HG02938 (cell line): ENCODE data around the gene LRP1.

Source experiments
- ATAC-seq: cut with Tn5 transposase; IDR thresholded peaks from one replicate; pipeline ENCODE4 v1.9.1; 2021; ENCODE audit warnings: mild to moderate bottlenecking, moderate library complexity; ENCODE audit not compliant: unreplicated experiment

The LRP1 gene

DNA sequence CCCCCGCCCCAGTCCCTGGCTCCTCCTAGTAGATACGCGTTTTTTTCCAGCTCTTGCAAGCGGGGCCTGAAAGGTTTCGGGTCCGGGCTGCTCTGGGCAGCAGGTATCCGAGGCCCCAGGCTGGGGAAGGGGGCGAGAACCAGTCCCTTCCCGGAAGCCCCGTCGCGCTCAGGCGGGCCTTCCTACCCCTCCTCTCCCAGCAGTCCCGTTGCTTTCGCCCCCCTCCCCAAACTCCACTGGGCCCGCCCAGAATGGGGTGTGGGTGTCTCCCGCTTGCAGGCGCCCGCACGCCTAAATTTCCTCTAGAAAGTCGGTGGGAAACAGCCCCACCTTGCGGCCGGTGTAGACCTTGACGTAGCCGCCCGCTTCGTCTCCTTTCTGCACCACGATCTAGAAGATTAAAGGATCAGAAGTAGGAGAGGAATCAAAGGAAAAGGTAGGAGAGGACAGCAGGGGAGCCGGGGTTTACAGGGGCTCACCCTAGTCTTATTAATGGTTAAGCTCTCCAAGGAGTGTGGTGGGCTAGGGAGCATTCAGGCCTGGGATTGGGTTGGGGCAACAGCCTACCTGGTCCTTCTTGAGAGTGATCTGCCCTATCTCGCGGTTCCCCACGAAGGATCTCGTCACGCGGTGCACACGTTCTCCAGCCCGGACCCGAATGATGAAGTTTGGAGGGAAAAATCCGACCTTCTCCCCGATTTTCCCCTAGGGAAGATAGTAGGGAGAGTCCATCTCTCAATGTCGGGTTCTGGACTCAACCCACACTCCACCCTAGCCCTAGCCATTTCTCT is 115.4 kb downstream of the LRP1 start:
- ATAC-seq = no peak

DNA sequence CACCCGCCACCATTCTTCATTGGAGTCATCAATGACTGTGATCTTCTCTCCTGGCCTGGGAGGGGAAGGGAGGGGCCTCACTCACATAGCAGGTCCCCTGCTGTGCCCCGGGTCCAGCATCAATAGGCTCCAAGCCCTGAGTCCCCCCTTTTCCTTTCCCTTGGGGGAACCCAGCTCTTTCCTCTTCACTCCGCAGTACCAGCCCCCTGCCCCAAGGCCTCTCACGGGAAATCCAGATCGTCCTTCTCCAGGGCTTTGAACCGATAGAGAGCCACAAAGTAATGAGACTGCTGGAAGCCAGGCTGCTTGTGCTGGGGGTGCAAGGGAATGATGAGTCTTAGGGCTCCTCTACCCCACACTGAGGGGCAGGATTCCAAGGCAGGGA is 116.0 kb downstream of the LRP1 start:
- no peak for ATAC-seq

DNA sequence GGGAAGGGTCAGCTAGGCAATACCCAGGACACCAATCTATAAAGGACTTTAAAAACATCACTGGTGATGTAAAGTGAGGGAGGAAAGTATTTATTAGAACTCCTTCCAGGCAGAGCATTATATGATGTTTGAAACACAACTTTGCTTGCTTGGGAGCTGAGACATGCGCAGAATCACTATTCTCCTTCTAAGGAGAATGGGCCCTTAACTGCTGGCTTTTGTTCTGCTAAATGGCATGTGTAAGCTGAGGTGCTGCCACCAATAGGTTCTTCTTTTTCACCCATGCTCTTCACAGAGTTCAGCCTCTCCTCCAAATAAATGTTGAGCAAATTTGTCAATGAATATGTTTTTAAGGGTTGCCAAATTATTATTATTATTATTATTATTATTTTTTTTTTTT is 118.8 kb downstream of the LRP1 start:
- no peak for ATAC-seq

DNA sequence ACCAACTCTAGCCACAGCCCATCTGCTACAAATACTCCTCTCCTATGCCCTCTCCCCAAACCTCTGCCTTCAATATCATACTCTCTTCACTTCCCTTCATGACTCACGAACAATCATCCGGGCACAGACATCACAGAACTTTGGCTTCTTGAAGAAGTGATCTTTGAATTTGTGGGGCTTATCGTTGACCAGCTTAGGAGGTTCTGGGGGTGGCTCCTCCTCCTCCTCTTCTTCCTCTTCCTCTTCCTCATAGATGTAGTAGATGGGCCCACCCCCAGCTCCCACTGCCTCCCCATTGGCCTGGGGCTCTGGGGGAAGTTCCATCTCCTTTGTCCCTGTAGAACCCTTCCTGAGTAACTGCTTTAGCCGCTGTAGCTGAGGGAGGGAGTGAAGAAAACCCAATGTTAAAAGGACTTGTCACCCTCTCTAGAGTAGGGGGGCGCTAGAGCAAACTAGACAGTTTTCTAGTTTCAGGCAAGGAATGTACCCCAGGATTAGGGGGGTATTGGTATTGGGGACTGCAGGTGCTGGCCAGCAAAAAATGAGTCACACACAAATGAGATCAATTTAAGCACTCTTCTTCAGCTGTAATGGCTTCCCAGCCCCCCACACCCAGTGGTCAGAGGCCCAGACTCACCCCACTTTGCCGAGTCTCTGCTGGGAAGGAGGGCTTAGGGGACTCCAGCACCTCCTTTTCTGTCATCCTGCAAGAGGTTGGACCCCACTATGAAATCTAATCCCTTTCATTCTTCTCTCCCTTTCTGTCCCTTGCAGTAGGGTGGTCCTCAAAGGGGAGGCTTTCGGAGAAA is 120.9 kb downstream of the LRP1 start:
- ATAC-seq = no peak

DNA sequence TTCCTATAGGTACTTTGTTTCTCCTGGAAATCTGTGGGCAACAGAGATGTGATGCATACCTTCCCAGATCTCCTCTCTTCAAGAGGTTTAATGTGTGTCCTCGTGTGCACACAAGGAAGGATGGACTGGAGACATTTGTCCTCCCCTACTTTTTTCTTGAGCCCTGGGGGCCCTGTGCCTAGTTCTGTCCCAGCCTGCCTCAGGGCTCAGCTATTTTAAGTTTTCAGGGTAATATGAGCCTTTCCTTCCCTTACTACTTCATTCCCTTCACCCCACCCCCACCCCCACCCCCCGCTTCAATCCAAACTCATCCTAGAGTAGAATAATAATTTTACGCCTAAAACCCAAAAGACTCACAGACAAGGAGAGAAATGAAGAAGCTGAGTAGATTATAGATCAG is 122.3 kb downstream of the LRP1 start:
- ATAC-seq = no peak

DNA sequence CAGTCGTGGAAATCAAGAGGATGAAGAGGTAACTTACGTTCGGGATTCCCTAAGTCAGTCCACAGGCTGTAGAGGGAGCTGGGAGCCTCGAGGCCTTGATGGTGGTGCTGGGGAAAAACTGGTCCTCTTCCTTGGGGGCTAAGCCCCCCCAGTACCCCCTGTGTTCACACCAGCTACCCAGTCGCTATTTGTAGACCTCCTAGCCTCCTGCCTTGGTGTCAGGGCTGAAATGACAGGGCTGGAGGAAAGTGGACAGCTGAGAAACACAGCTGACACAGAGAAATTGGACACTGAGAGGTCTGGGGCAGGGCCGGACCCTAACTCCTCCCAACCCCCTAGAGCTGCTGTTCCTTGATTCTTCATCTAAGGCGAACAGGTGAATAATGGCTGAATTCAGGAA is 122.7 kb downstream of the LRP1 start, which contains the start of gene STAC3:
Gene STAC3 (minus strand): TSS at position 232 of the 400 bp plus-strand sequence. CDS start 1,551 bp downstream, outside the sequence.
- no peak for ATAC-seq

DNA sequence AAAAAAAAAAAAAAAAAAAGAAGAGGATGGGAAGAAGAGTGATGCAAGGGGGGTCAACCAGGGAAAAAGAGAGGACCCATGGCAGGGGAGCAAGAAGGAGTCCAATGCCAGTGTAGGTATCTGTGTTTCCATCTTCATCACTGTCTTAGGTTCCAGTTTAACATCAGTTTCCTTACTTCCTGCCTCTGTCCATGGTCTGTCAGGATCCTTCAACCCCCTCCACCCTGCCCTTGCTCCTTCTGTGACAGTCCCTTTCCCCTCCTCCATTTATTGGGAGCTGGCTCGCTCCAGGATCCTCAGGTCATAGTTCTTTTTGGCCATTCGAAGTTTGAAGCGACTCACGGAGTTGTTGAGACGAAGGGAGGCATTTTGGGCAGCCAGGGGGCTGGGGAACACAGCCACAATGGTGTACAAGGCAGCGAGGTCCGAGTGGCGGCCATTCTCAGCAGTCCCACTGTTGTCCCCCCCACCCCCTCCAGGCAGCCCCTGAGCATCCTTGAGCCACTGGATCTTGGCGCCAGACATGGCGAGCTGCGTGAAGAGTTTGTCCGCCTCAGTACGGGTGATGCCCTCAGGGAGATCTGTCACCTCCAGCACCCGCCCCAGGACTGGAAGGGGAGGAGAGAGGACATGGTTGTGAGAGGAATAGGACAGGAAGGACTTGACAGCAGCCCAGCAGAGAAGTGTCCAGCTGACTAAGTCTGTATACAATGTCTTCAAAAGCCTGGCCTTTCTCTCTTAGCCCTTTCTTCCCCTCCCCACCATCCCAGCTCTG is 126.4 kb downstream of the LRP1 start:
- no peak for ATAC-seq

DNA sequence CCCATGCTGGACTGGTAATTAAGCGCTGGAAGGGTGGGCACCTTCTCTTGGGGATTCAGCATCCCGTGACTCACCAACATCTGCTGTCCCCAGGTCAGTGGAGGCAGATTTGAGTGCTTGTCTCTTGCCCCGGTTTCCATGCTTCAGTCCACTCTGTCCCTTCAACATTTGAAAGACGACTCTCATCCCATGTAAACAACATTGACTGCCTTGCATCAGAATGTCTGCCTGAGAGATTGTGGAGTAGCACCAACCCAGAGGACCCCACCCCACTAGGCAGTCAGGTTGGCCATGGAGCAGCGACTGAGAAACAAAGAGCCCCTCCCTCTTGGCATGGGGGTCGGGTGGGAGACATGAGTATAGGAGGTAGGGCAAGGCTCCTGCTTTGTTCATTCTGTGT is 127.6 kb downstream of the LRP1 start:
- no peak for ATAC-seq

DNA sequence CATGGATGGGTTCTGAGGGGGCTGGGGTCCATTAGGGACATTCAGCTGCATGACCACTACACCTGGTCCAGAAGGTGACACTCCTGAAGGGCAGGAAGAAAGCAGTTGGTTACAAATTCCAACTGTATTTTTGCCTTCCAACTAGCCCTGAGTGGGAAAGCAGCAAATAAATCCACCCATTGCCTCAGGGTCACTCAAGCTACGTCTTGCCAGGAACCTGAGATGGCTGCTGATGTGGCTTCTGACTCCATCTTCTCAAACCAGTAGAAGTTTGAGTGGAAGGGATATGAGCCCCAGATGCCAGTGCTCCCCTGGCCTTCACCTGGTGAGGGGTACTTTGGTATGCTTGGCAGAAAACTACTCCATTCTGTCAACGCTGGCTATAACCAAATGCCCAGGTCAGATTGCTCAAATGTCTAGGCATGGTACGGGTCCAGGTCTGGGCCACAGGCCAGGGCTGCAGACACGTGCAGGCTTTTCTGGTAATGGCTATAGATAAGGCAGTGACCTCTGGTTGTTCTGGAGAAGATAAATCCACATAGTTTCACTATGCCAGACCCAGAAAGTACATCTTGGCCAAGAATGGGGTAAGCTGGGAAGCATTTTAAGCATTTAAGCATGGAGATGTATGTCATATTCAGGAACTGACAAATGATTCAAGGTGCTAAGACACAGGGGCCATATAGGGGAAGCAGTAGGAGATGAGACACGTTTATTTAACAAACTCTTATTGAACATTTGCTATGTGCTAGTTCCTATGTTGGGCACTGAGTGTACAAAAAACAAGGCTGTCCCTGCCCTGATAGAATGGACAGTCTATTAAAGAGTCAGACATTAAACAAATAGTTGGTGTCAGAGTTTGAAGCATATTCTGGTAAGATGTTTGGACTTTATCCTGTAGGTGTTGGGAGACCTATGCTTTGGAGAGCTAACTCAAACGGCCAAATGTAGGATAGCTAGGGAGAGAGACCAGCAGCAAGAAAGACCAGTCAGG is 131.0 kb downstream of the LRP1 start:
- no peak for ATAC-seq

DNA sequence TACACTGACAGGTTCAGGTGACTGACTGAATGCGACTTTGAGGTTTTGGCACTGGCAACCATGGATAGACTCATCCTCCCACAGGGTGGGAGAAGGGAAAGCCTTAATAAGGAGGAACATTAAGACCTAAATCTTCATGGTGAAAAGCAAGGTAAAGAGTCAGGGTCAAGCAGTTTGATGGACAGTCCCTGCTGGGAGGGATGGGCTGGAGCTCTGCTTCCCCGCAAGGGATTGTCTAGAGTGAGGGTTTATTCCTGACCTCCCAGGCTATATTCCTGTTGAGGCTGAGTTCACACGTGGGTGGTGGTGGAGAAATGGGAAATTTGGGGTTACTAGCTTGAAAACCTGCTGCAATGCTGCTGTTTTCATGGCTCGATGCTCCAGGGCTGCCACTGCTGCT is 132.1 kb downstream of the LRP1 start:
- ATAC-seq = no peak

DNA sequence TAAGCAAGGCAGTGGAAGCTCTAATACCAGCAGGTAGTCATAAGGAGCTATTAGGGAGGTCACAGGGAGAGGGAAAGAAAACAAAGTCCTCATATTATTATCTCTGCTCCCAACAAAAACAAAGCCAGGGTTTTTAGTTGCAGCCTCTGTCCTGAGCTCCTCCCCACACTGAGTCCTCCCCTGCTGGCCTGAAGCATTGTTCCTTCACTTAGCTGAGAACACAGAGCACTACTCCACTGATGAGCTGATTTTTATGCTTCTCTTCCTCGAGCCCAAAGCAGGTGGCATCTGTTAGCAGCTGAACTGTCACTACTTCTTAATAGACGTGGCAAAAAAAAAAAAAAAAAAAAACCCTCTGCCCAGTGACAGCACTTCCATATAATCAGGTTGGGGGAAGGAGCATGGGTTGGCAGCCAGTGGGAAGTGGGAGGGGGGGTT is 133.2 kb downstream of the LRP1 start:
- ATAC-seq = no peak

DNA sequence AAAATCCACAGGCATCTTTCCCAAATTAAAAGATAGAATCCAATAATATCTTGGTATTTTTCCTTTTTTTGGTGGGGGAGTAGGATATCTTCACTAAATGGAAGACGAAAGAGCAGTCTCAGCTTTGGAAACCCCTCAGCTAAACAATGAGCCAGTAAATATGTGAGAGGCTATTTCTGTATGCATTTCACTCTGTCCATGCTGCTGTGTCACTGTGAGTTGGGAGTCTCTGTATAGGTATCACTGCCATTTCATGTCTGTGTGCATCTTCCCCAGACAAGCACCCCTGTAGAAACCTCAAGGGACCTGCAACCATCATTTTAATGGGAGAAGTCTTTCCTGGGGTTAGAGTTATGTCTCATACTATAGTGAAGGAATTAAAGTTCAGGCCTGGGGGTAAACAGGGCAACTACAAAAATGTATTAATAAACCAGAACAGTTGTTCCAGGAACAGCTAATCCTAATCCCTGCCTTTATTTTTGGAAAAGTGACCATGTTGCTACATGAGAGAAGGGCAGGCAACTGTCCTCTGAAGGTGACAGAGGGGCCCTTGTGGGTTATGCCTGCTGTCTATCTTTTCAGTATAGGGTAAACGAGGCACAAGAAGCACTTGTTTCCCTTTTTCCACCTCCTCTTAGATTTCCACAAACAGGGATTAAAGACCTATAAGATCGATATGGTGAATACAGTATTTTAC is 134.0 kb downstream of the LRP1 start:
- ATAC-seq = no peak
